HEK293 (cell line): Measurements from ENCODE around the gene PRDM5.

ENCODE experiments used
- CTCF ChIA-PET: fragments of 350-600 bp; formaldehyde crosslinking; extraction: SDS; loops from one replicate; lab custom pipeline; 2021; ENCODE audit warnings: antibody characterized with exemption; lab: Yijun Ruan, JAX
- POLR2A ChIA-PET: fragments of 300-600 bp; formaldehyde crosslinking; extraction: SDS; loops from one replicate; lab custom pipeline; 2020; ENCODE audit warnings: antibody characterized with exemption, inconsistent platforms; lab: Yijun Ruan, JAX
- H3K27ac ChIP-seq: fragments of 200-500 bp; sonication (Bioruptor generic); 2 replicates; pipeline ENCODE4 v1.5.1; 2014; ENCODE audit warnings: low read depth, low read length, control low read depth, inconsistent platforms; ENCODE audit errors: extremely low read depth
- H3K36me3 ChIP-seq, 2 experiments: fragments of 200-500 bp in 1 of 2; sonication (Bioruptor generic) in 1 of 2; 1 replicate in 1 of 2; 2 replicates in 1 of 2; pipeline ENCODE4 v1.5.1; 2014 to 2017; ENCODE audit warnings: inconsistent platforms in 2 of 2, low read length in 2 of 2; ENCODE audit not compliant: control insufficient read depth in 2 of 2, insufficient read depth in 1 of 2
- H3K4me1 ChIP-seq: fragments of 200-500 bp; sonication (Bioruptor generic); 2 replicates; pipeline ENCODE4 v1.5.1; 2014; ENCODE audit warnings: mild to moderate bottlenecking, low read length, inconsistent platforms; ENCODE audit not compliant: control insufficient read depth, insufficient read depth
- H3K4me3 ChIP-seq: 2 replicates; pipeline ENCODE4 v1.5.1; 2011; ENCODE audit warnings: low read depth, mild to moderate bottlenecking, control low read depth, low read length, moderate library complexity
- H3K9me3 ChIP-seq: fragments of 200-500 bp; sonication (Bioruptor generic); 2 replicates; pipeline ENCODE4 v1.5.1; 2014; ENCODE audit warnings: low read depth, low read length, inconsistent platforms; ENCODE audit not compliant: control insufficient read depth, insufficient read depth
- CTCF ChIP-seq: fragments of 450-650 bp; formaldehyde crosslinking; IDR thresholded peaks from 2 replicates; pipeline ENCODE4 v1.5.1; 2016; ENCODE audit warnings: missing biosample characterization, missing genetic modification characterization
- FEZF1 ChIP-seq: fragments of 450-650 bp; formaldehyde crosslinking; IDR thresholded peaks from 2 replicates; pipeline ENCODE4 v1.5.1; 2016; ENCODE audit warnings: missing biosample characterization, missing genetic modification characterization
- HOXC10 ChIP-seq: sonication (generic); formaldehyde crosslinking; IDR thresholded peaks from 2 replicates; pipeline ENCODE4 v1.8.1; 2023; ENCODE audit warnings: mild to moderate bottlenecking, missing genetic modification reagents
- MYNN ChIP-seq: fragments of 450-650 bp; formaldehyde crosslinking; IDR thresholded peaks from 2 replicates; pipeline ENCODE4 v1.5.1; 2016; ENCODE audit warnings: missing biosample characterization, missing genetic modification characterization, borderline replicate concordance
- ZBTB48 ChIP-seq: fragments of 450-650 bp; formaldehyde crosslinking; IDR thresholded peaks from 2 replicates; pipeline ENCODE4 v1.5.1; 2016; ENCODE audit warnings: missing biosample characterization, missing genetic modification characterization
- ZNF148 ChIP-seq: fragments of 450-650 bp; formaldehyde crosslinking; IDR thresholded peaks from 2 replicates; pipeline ENCODE4 v1.5.0; 2017; ENCODE audit warnings: missing biosample characterization, missing genetic modification characterization, borderline replicate concordance
- ZNF23 ChIP-seq: fragments of 450-650 bp; formaldehyde crosslinking; IDR thresholded peaks from 2 replicates; pipeline ENCODE4 v1.5.1; 2016; ENCODE audit warnings: missing biosample characterization, missing genetic modification characterization, borderline replicate concordance
- ZNF324 ChIP-seq: fragments of 450-650 bp; formaldehyde crosslinking; IDR thresholded peaks from 2 replicates; pipeline ENCODE4 v1.5.1; 2016; ENCODE audit warnings: missing biosample characterization, missing genetic modification characterization
- ZNF350 ChIP-seq: fragments of 450-650 bp; formaldehyde crosslinking; IDR thresholded peaks from 2 replicates; pipeline ENCODE4 v1.5.0; 2017; ENCODE audit warnings: missing biosample characterization, mild to moderate bottlenecking, missing genetic modification characterization
- ZNF426 ChIP-seq: fragments of 450-650 bp; formaldehyde crosslinking; IDR thresholded peaks from 2 replicates; pipeline ENCODE4 v1.5.1; 2017; ENCODE audit warnings: missing biosample characterization, missing genetic modification characterization, mild to moderate bottlenecking, inconsistent platforms, moderate library complexity
- ZNF626 ChIP-seq: fragments of 450-650 bp; sonication (Bioruptor Pico); formaldehyde crosslinking; IDR thresholded peaks from 2 replicates; pipeline ENCODE4 v1.5.1; 2018; ENCODE audit warnings: missing biosample characterization, missing genetic modification characterization, inconsistent platforms
- TF ChIP-seq, protein P1 (sequence below): fragments of 450-650 bp; formaldehyde crosslinking; IDR thresholded peaks from 2 replicates; pipeline ENCODE4 v1.5.1; 2017; ENCODE audit warnings: missing biosample characterization, missing genetic modification characterization
- TF ChIP-seq, protein P2 (sequence below): fragments of 450-650 bp; formaldehyde crosslinking; IDR thresholded peaks from 2 replicates; pipeline ENCODE4 v1.5.1; 2017; ENCODE audit warnings: missing biosample characterization, missing genetic modification characterization
- TF ChIP-seq, protein P3 (sequence below): fragments of 450-650 bp; formaldehyde crosslinking; IDR thresholded peaks from 2 replicates; pipeline ENCODE4 v1.5.1; 2016; ENCODE audit warnings: missing biosample characterization, missing genetic modification characterization
- TF ChIP-seq, protein P4 (sequence below): fragments of 450-650 bp; formaldehyde crosslinking; IDR thresholded peaks from 2 replicates; pipeline ENCODE4 v1.5.1; 2016; ENCODE audit warnings: missing biosample characterization, missing genetic modification characterization
- TF ChIP-seq, protein P5 (sequence below): fragments of 450-650 bp; formaldehyde crosslinking; IDR thresholded peaks from 2 replicates; pipeline ENCODE4 v1.5.1; 2016; ENCODE audit warnings: missing biosample characterization, missing genetic modification characterization

PRDM5 gene

GRCh38 chr4:120903419-120903818 is 19.1 kb downstream of the PRDM5 start:
- Histone ChIP-seq H3K36me3 (peaks cover 0 to 8% of the 10 kb centered on the region in 2 experiments; a peak in 2 of 3 replicates), H3K9me3 (no peaks in the 10 kb centered on the region), H3K27ac (no peak overlapping the region), H3K4me3 (no peak overlapping the region), H3K4me1 (no peaks in the 10 kb centered on the region)
- TF ChIP-seq, protein P1, sequence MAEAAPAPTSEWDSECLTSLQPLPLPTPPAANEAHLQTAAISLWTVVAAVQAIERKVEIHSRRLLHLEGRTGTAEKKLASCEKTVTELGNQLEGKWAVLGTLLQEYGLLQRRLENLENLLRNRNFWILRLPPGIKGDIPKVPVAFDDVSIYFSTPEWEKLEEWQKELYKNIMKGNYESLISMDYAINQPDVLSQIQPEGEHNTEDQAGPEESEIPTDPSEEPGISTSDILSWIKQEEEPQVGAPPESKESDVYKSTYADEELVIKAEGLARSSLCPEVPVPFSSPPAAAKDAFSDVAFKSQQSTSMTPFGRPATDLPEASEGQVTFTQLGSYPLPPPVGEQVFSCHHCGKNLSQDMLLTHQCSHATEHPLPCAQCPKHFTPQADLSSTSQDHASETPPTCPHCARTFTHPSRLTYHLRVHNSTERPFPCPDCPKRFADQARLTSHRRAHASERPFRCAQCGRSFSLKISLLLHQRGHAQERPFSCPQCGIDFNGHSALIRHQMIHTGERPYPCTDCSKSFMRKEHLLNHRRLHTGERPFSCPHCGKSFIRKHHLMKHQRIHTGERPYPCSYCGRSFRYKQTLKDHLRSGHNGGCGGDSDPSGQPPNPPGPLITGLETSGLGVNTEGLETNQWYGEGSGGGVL (tag by site-specific recombination) = no peak
- TF ChIP-seq ZNF324 (no peak), ZNF23 (tag by site-specific recombination) (no peak)
- TF ChIP-seq, protein P2, sequence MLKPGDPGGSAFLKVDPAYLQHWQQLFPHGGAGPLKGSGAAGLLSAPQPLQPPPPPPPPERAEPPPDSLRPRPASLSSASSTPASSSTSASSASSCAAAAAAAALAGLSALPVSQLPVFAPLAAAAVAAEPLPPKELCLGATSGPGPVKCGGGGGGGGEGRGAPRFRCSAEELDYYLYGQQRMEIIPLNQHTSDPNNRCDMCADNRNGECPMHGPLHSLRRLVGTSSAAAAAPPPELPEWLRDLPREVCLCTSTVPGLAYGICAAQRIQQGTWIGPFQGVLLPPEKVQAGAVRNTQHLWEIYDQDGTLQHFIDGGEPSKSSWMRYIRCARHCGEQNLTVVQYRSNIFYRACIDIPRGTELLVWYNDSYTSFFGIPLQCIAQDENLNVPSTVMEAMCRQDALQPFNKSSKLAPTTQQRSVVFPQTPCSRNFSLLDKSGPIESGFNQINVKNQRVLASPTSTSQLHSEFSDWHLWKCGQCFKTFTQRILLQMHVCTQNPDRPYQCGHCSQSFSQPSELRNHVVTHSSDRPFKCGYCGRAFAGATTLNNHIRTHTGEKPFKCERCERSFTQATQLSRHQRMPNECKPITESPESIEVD (tag by site-specific recombination) = no peak
- POLR2A ChIA-PET = no interaction called here
- CTCF ChIA-PET = no interaction called here

DNA sequence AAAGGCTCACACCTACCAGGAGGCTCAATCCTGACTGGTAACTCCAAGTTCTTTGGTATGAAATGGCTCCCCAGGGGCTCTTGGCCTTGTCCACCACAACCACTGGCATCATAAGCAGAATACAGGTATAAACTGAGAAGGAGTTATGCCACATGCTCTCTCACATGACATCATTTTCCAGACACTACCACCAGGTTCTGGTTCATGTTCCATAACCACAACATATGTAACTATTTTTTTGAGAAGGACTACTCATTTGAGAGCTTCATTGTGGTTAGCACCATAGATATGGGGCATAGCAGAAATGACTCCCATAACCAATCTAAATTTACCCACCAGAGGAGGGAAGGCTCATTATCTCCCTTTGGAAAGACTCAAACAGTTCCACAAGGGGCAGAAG is 19.6 kb downstream of the PRDM5 start:
- peaks cover 0 to 8% of the 10 kb centered on the region in 2 experiments; a peak in 2 of 3 replicates for H3K36me3 ChIP-seq
- CTCF ChIA-PET = interaction anchor here (0.6 kb wide), 1 partner anchor 161 kb away, joined by 3 read pairs; no protein-coding TSS in a partner anchor
- POLR2A ChIA-PET = interaction anchor here (0.7 kb wide), 1 partner anchor 20 kb away, joined by 3 read pairs; no protein-coding TSS in a partner anchor
- TF ChIP-seq ZNF148 (no peak), ZBTB48 (tag by site-specific recombination) (no peak), ZNF350 (tag by site-specific recombination) (no peak), CTCF (tag by site-specific recombination) (no peak), HOXC10 (no peak), ZNF626 (tag by site-specific recombination) (no peak), FEZF1 (tag by site-specific recombination) (no peak), MYNN (tag by site-specific recombination) (no peak), ZNF426 (tag by site-specific recombination) (no peak)
- TF ChIP-seq, protein P3, sequence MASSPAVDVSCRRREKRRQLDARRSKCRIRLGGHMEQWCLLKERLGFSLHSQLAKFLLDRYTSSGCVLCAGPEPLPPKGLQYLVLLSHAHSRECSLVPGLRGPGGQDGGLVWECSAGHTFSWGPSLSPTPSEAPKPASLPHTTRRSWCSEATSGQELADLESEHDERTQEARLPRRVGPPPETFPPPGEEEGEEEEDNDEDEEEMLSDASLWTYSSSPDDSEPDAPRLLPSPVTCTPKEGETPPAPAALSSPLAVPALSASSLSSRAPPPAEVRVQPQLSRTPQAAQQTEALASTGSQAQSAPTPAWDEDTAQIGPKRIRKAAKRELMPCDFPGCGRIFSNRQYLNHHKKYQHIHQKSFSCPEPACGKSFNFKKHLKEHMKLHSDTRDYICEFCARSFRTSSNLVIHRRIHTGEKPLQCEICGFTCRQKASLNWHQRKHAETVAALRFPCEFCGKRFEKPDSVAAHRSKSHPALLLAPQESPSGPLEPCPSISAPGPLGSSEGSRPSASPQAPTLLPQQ (tag by site-specific recombination) = no peak
- TF ChIP-seq, protein P4, sequence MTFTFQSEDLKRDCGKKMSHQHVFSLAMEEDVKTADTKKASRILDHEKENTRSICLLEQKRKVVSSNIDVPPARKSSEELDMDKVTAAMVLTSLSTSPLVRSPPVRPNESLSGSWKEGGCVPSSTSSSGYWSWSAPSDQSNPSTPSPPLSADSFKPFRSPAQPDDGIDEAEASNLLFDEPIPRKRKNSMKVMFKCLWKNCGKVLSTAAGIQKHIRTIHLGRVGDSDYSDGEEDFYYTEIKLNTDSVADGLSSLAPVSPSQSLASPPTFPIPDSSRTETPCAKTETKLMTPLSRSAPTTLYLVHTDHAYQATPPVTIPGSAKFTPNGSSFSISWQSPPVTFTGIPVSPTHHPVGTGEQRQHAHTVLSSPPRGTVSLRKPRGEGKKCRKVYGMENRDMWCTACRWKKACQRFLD (tag by site-specific recombination) = no peak
- TF ChIP-seq, protein P5, sequence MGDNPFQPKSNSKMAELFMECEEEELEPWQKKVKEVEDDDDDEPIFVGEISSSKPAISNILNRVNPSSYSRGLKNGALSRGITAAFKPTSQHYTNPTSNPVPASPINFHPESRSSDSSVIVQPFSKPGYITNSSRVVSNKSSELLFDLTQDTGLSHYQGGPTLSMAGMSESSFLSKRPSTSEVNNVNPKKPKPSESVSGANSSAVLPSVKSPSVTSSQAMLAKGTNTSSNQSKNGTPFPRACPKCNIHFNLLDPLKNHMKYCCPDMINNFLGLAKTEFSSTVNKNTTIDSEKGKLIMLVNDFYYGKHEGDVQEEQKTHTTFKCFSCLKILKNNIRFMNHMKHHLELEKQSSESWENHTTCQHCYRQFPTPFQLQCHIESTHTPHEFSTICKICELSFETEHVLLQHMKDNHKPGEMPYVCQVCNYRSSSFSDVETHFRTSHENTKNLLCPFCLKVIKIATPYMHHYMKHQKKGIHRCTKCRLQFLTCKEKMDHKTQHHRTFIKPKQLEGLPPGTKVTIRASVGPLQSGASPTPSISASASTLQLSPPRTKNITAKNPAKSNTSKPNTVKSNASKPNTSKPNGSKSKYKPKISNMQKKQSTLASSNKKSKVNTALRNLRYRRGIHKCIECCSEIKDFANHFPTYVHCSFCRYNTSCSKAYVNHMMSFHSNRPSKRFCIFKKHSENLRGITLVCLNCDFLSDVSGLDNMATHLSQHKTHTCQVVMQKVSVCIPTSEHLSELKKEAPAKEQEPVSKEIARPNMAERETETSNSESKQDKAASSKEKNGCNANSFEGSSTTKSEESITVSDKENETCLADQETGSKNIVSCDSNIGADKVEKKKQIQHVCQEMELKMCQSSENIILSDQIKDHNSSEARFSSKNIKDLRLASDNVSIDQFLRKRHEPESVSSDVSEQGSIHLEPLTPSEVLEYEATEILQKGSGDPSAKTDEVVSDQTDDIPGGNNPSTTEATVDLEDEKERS (tag by site-specific recombination) = no peak

More for the DNA sequence above, 19.6 kb downstream of the PRDM5 start:
- H3K27ac ChIP-seq = no peak overlapping the region
- H3K4me3 ChIP-seq = no peak overlapping the region
- H3K4me1 ChIP-seq = no peaks in the 10 kb centered on the region
- H3K9me3 ChIP-seq = no peaks in the 10 kb centered on the region
